ENCODE measurements around the gene LGALS8.

The LGALS8 gene

GRCh38 chr1:236522937-236523703 lies 662 bp upstream of the LGALS8 start:
- Histone ChIP-seq H3K36me3 (replicated peaks) (peaks cover 6% of the 10 kb centered on the region), H3K27me3 (replicated peaks) (no peaks in the 10 kb centered on the region), H3K27ac (peak overlapping the region; percentile 60), H3K4me3 (ENCODE audit: low read depth, low read length) (peak overlapping the region; percentile 98)
- in situ Hi-C loops (cut with HindIII; ENCODE audit: low pct_ligation_motif_present, low sequenced_read_pairs), result no loop called here
- no peak for DNase-seq
- no peak for TF ChIP-seq CTCF (IDR thresholded peaks at IDR 0.05; ENCODE audit: low read depth, low read length, missing control alignments)

- H3K27me3 ChIP-seq (replicated peaks), result no peaks in the 10 kb centered on the region
- in situ Hi-C loops (cut with HindIII; ENCODE audit: low pct_ligation_motif_present, low sequenced_read_pairs), result no loop called here
- peaks cover 6% of the 10 kb centered on the region for H3K36me3 ChIP-seq (replicated peaks)
- H3K27ac ChIP-seq, result peak overlapping the region; percentile 60
- peak overlapping the region; percentile 98 for H3K4me3 ChIP-seq (ENCODE audit: low read depth, low read length)
- peak; percentile 80 for DNase-seq
- TF ChIP-seq CTCF (IDR thresholded peaks at IDR 0.05; ENCODE audit: low read depth, low read length, missing control alignments), result no peak
These were observed 536 bp downstream of the LGALS8 start for GRCh38 chr1:236524142-236524894.

- no peak for TF ChIP-seq CTCF (IDR thresholded peaks at IDR 0.05; ENCODE audit: low read depth, low read length, missing control alignments)
- peak overlapping the region; percentile 98 for H3K4me3 ChIP-seq (ENCODE audit: low read depth, low read length)
These were observed 1.1 kb downstream of the LGALS8 start for GRCh38 chr1:236524895-236525184.

GRCh38 chr1:236526079-236526478 lies 2.3 kb downstream of the LGALS8 start:
- no peak for TF ChIP-seq CTCF (IDR thresholded peaks at IDR 0.05; ENCODE audit: low read depth, low read length, missing control alignments)
- in situ Hi-C loops (cut with HindIII; ENCODE audit: low pct_ligation_motif_present, low sequenced_read_pairs), result no loop called here
- Histone ChIP-seq H3K27me3 (replicated peaks) (no peaks in the 10 kb centered on the region), H3K36me3 (replicated peaks) (peaks cover 6% of the 10 kb centered on the region), H3K27ac (no peak overlapping the region), H3K4me3 (ENCODE audit: low read depth, low read length) (no peak overlapping the region)
- no peak for DNase-seq

More at GRCh38 chr1:236524895-236525184, 1.1 kb downstream of the LGALS8 start:
- in situ Hi-C loops (cut with HindIII; ENCODE audit: low pct_ligation_motif_present, low sequenced_read_pairs), result no loop called here
- Histone ChIP-seq H3K27me3 (replicated peaks) (no peaks in the 10 kb centered on the region), H3K36me3 (replicated peaks) (peaks cover 6% of the 10 kb centered on the region), H3K27ac (peak overlapping the region; percentile 60)
- no peak for DNase-seq

GRCh38 chr1:236530286-236530685 lies 6.5 kb downstream of the LGALS8 start:
- TF ChIP-seq CTCF (IDR thresholded peaks at IDR 0.05; ENCODE audit: low read depth, low read length, missing control alignments), result no peak
- Histone ChIP-seq H3K4me3 (ENCODE audit: low read depth, low read length) (no peak overlapping the region), H3K36me3 (replicated peaks) (peaks cover 10% of the 10 kb centered on the region), H3K27ac (no peak overlapping the region), H3K27me3 (replicated peaks) (no peaks in the 10 kb centered on the region)
- no peak for DNase-seq
- in situ Hi-C loops (cut with HindIII; ENCODE audit: low pct_ligation_motif_present, low sequenced_read_pairs), result no loop called here
